SU-DHL-6 (cell line): ENCODE results near the gene CDK14.
"Not testable (repeated sequence)": the region's sequence is repeated elsewhere in the genome, so short reads cannot be mapped to it uniquely, and the experiment has no call there.

Experiments
- CTCF ChIP-seq: fragments of 200-600 bp; sonication (generic); IDR thresholded peaks from one replicate; pipeline ENCODE4 v1.5.1; 2017; ENCODE audit warnings: antibody characterized with exemption, mild to moderate bottlenecking, low read length, moderate library complexity; ENCODE audit not compliant: insufficient read depth, poor library complexity, severe bottlenecking
- EZH2phosphoT487 ChIP-seq: fragments of 200-600 bp; sonication (generic), shearing (Covaris generic); conservative IDR thresholded peaks from 2 replicates; pipeline ENCODE4 v1.6.1; 2018; ENCODE audit warnings: mild to moderate bottlenecking, antibody characterized with exemption, low read length, moderate library complexity, mixed read lengths

DNA sequence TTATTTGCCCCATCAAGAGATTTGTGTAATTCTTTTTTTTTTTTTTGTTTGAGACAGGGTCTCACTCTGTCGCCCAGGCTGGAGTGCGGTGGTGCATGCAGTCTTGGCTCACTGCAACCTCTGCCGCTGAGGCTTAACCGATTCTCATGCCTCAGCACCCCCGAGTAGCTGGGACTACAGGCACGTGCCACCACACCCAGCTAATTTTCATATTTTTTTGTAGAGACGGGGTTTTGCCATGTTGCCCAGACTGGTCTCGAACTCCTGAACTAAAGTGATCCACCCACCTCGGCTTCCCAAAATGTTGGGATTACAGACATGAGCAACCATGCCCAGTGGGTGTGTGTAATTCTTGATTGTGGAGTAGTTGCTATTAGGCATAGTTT lies 161.4 kb downstream of the CDK14 start:
- not testable (repeated sequence) for TF ChIP-seq CTCF, EZH2phosphoT487
